Peyer's patch (tissue), 4 donors: ENCODE measurements around the gene DNER.

Source experiments
- CTCF ChIP-seq, 6 experiments: fragments of 450-650 bp in 4 of 6; fragments of 200-600 bp in 2 of 6; sonication (generic) in 1 of 6; IDR thresholded peaks; one replicate each; pipeline ENCODE4 v1.5.1; 2017 to 2019; ENCODE audit warnings: antibody characterized with exemption in 6 of 6, mild to moderate bottlenecking in 3 of 6, moderate library complexity in 1 of 6
- POLR2A ChIP-seq, 2 donors: fragments of 450-650 bp; IDR thresholded peaks; one replicate each; pipeline ENCODE4 v1.5.1; 2017; ENCODE audit warnings: antibody characterized with exemption in 2 of 2, mild to moderate bottlenecking in 2 of 2, moderate library complexity in 2 of 2

GRCh38 chr2:229348128-229348527 lies 366.2 kb downstream of the DNER start:
- TF ChIP-seq CTCF (IDR thresholded peaks at IDR 0.05) (no peak), POLR2A (IDR thresholded peaks at IDR 0.05) (no peak)
